Stomach (tissue), 4 donors: ENCODE measurements around the gene PARD3.

Source experiments
- CTCF ChIP-seq, 7 experiments: fragments of 450-650 bp in 4 of 7; fragments of 200-600 bp in 3 of 7; sonication (generic) in 3 of 7; IDR thresholded peaks; one replicate each; pipeline ENCODE4 v1.5.1; 2016 to 2019; ENCODE audit warnings: antibody characterized with exemption in 7 of 7, control low read depth in 2 of 7, mild to moderate bottlenecking in 1 of 7
- POLR2AphosphoS5 ChIP-seq, 3 donors: sonication (generic); formaldehyde crosslinking; IDR thresholded peaks; one replicate each; pipeline ENCODE4 v1.6.1; 2016; ENCODE audit warnings: antibody characterized with exemption in 3 of 3

- no peak for TF ChIP-seq CTCF (IDR thresholded peaks at IDR 0.05)
- TF ChIP-seq POLR2AphosphoS5 (IDR thresholded peaks at IDR 0.05) = no peak
Measured at GRCh38 chr10:34524369-34525091, 290.6 kb downstream of the PARD3 start.
